Measurements from ENCODE around the gene ICE2. TPM values are rescaled to one million over a fixed set of nuclear protein-coding genes. Genes with fewer than 3 reads are reported as not detected.

Gene ICE2
- total and polyA plus RNA-seq, 2 of the 8 experiments (the other 6 are each of a cell fraction or from before 2014, with no cell fraction given), result 40.0 to 87.3 TPM

GRCh38 chr15:60391722-60392315, 87.1 kb downstream of the ICE2 start (continued):
- TF ChIP-seq TAF7 (optimal IDR thresholded peaks at IDR 0.05; ENCODE audit: borderline replicate concordance, low read depth, low read length) (no peak), TBP (IDR thresholded peaks at IDR 0.05; ENCODE audit: low read depth, low read length) (no peak), CEBPB (IDR thresholded peaks at IDR 0.05; ENCODE audit: low read depth, low read length) (no peak), CBX8 (IDR thresholded peaks at IDR 0.05; ENCODE audit: borderline replicate concordance, low read depth, low read length) (no peak), CREB1 (IDR thresholded peaks at IDR 0.05) (no peak), CHD1 (IDR thresholded peaks at IDR 0.05; ENCODE audit: low read depth, low read length) (no peak), POLR2A (IDR thresholded peaks at IDR 0.05; ENCODE audit: control extremely low read depth in 1 of 2, low read depth in 2 of 2, low read length in 2 of 2) (no peak), TAF1 (IDR thresholded peaks at IDR 0.05; ENCODE audit: low read depth, low read length) (no peak)

Measured in H1 (cell line).